GM21619 (cell line): ENCODE measurements around the gene OSBPL9.
"Not testable (repeated sequence)": the region's sequence is repeated elsewhere in the genome, so short reads cannot be mapped to it uniquely, and the experiment has no call there.

Experiments used
- ATAC-seq: cut with Tn5 transposase; IDR thresholded peaks from one replicate; pipeline ENCODE4 v1.9.1; 2021; ENCODE audit not compliant: unreplicated experiment

The OSBPL9 gene

DNA sequence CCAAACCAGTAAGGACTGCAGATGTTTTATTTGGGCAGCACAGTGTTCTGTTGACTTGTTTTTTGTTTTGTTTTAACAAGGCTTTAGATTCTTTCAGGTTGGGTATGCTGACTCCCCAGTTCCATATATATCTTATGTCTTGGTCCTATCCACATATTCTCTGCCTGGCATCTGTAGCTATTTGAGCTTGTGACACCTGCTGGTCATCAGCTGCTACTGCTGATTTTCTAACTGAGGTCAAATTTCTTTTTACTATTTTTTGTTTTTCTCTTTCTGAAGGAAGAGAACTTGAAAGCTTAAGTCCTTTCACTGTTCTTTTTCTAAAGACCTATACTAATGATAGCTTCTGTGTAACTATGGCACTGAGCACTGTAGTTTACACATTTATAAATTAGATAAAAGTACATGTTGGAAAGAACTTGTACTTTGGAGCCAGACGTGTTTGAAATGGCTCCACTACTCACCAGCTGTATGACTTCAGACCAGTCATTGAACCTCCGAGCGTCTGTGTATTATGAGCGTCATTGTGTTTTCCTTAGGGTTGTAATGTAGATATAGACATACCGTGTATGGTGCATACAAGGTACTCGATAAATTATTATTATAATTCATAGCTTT, 152.2 kb downstream of the OSBPL9 start:
- no peak for ATAC-seq

DNA sequence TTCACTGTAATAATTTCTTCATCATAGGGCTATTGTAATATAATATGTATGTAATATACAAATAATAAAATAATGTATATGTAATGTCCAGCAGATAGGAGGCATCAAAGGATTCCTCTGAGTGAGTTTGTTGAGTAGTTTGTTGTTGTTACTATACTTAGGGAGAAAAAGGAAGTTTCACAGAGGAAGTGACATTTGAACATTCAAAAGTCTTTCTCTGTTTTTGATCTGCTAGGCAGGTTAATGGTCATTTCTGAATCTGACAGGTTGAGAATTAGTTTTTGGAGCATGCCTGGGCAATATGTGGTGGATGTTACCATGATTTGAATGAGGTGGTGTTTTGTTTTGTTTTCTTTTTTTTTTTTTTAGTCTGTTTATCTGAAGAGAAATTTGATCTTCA, 159.5 kb downstream of the OSBPL9 start:
- ATAC-seq, result no peak

DNA sequence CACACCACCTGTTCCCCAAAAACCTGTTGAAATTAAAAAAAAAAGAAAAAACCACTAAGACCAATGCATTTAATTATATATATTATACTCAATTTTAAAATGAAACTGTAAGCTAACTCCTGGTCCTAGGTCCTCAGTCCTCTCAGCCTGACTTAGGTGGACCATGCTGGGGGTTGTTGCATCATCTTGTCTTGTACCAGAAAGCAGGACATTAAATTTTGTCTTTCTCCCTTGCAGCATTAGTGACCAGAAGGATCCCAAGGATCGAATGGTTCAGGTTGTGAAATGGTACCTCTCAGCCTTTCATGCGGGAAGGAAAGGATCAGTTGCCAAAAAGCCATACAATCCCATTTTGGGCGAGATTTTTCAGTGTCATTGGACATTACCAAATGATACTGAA, 164.0 kb downstream of the OSBPL9 start:
- no peak for ATAC-seq

DNA sequence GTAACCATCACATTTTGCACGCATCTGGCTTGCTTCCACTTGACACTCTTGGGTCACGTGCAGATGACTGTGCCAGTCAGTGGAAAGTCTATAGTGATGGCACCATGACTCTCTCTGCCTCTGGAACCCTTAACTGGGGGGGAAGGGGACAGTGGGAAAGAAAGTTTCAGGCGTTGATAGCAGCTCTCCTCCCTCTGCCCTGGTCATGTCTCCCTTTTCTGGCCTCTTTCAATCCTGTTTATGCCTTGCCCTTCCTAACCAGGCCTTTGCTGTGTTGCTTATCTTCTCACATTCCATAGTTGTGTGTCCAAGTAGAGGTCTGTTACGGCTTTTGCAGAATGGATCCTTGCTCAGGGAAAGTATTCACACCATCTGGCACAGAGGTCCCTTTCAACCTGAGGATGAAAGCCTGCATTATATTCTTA, 168.1 kb downstream of the OSBPL9 start:
- no peak for ATAC-seq

DNA sequence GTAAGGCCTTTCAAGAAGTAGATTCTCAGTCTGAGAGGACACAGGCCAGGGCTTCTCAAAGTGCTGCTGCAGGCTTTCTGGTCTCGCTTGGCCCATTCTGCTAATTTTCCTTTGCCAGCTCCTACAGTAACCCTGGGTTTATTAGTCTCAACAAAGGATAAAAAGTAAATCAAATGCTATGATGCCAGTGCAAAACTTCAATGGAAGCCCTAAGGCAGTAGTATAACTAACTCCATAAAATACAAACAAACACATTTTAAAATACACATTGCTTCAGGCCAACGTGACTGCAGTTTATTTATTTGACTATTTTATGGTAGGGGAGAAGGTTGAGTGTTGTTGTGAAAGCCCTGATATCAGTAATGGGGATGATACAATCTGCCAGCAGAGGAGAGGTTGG, 172.0 kb downstream of the OSBPL9 start:
- no peak for ATAC-seq

DNA sequence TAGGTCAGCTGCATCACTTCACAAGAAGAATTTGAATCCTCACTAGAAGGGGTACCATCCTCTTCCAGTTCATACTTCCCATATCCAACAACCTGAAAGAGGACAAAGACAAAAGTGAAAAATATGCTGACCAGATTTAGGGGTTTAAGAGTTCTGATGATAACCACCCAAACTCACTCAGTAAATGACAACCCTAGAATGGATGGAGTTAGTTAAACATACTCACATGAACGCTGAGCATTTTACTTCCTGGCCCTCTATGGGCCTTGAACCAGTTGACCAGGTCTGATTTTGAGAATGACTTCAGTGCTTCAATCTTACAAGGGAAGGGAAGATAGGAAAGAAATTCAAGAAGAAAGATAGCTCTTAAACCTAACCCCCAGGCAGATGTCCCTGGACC, 172.4 kb downstream of the OSBPL9 start:
- ATAC-seq, result no peak

DNA sequence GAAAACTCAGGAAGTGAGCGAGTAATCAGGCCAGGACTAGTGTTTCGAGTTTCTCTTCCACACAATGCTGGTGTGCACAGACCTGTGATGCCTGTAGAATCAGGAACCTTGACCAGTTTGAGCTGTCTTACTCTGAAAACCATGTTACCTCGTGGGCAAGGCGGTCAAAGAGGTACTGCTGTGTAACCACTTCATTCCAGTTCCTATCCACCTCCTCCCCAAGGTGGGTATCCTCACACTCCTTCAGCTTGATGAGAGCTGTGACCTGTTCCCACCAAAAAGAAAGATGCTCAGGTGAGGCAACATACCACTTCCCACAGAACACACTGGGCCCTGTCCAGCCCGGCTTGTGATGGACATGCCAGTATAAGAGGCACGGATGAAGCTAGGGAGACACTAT, 173.5 kb downstream of the OSBPL9 start:
- no peak for ATAC-seq

DNA sequence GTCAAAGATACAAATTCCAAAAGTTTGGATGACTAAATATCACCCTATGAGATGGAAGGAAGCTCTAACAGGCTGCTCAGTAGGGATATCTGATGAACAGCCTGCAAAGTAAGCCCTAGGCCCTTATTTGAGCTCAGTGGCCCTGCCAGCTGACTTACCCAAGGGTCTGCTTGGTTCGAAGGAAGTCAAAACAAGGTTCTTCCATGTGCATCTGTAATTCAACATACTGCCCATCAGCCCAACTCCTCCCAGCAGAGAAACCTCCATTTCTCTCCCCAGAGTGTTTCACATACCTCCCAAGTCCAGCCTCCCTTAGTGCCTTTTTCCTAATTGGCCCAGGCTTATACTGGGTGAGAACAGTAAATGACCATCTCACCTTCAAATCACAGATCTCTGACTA, 175.0 kb downstream of the OSBPL9 start:
- ATAC-seq, result no peak

DNA sequence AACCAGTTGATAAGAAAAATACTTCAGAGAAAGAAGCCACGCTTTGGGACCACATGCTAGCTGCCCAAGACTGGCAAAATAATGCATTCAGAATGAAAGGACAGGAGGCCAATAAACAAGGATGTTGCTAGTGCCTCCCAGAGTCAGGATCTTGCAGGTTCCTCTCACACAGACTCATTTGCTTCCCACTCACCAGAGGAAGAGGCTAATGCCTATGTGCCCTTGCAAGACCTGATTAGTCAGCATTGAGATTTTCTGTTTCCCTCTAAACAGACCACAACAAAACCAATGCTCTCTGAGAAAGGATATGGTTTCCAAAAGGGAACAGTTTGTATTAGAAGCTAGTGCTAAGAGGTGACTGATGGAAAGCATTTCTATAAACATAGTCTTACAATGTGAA, 176.0 kb downstream of the OSBPL9 start:
- ATAC-seq, result no peak

DNA sequence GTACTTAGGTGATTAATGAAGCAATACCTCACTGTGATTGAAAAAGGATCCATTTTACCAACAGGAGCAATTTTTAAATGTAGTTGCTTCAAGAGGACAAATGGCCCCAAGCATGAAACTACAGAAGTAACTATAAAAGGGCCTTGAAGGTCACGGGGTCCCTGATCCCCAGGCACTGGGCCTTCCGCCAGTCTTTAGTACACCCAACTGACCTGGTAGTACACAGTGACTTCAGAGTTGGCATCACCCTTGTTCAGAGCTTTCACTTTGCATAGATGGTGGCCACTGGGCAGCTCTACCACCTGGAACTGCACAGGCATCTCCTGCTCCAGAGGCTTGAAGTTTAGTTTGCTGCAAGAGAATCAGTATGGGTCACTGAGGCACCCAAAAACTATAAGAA, 177.4 kb downstream of the OSBPL9 start:
- no peak for ATAC-seq

DNA sequence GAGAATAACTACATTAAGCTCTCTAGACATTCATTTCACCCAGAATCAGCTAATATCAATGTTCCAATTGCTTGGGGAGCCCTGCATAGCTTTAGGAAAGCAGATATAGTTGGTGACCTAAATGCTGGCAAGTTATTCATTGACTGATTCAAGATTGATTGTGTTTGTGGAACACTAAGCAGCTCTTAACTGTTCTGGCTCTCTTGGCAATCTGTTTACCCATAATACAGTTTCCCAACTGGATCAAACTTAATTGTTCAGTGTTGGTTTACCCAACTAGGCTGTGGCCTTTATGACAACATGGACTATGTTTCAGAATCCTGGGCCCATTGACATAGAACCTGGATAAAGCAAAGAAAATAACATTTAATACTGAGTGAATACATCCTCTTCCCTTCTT, 178.0 kb downstream of the OSBPL9 start:
- no peak for ATAC-seq

DNA sequence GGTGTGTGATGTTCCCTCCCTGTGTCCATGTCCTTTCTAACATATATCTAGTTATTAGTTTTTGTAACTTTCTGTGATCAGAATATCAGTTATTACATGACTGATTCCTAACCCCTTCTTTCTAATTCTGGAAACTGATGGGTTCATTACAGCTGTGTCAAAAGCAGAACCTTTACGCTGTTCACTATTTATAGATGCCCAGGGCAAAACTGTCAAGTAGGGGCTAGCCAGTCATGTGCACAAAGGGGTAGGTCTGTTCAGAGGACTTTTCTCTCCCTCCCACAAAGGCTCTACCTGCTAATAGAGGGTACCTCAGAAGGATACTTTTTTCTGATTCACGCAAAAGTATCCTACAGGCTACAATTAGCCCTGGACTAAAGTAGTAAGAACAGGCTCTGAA, 182.5 kb downstream of the OSBPL9 start:
- no peak for ATAC-seq

DNA sequence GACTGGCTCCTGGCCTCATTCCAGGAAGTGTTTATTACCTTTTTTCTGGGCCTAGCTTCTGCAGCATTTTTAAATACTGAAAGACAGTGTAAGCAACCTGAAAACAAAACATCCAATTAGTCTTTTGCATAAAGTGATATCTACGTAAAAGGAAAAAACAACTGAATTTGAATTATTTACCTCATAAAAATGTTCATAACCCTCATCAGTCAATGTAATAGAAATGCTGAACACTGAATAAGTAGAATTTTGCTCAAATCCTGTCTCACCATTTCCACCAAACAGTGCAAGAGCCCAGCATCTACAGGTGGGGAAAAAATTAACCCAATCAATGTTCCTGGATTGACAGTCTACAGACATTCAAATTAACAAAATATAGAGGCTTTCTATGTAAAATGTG, 197.6 kb downstream of the OSBPL9 start:
- no peak for ATAC-seq

DNA sequence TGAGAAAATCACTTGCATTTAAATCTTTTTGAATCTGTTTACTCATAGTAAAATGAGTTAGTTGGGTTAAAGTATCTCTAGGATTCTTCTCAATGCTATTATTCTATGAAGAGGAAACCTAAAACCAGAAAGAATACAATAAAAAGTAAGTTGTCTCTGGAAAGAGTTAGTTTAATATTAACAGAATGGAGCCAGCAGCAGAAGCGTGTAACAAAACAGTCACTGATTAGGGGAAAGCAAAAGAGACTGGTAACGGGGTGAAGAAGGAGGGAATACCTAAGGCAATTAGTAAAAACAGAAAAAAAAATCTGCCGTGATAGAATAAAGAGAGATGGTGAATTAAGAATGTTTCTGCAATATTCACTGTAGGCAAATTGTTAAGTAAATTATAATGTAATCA, 201.6 kb downstream of the OSBPL9 start:
- no peak for ATAC-seq

DNA sequence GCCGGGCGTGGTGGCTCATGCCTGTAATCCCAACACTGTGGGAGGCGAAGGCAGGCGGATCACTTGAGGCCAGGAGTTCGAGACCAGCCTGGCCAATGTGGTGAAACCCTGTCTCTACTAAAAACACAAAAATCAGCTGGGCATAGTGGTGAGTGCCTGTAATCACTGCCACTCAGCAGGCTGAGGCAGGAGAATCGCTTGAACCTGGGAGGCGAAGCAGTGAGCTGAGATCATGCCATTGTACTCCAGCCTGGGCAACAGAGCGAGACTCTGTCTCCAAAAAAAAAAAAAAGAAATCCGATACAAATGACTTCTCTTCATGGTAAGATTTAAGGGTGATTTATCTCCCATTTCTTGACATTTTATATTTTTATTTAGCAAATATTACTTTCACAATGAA, 202.1 kb downstream of the OSBPL9 start:
- ATAC-seq, result not testable (repeated sequence)

DNA sequence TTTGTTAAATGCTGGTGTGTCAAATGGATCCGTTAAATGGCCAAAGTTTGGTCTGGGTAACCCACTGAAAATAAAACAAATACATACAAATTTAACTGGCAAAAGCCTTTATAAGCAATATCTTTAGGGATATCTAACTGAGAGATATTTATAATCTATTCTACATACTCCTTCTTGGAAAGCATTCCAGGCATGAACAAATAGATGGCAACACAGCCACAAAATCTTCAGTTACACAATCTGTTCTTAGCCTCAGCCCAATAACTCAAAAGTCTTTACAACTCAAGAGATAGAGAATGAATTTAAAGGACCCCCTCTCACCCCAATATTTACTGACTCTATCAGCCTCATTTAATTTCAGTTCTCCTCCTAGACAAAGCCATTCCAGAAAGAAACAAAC, 202.9 kb downstream of the OSBPL9 start:
- no peak for ATAC-seq

DNA sequence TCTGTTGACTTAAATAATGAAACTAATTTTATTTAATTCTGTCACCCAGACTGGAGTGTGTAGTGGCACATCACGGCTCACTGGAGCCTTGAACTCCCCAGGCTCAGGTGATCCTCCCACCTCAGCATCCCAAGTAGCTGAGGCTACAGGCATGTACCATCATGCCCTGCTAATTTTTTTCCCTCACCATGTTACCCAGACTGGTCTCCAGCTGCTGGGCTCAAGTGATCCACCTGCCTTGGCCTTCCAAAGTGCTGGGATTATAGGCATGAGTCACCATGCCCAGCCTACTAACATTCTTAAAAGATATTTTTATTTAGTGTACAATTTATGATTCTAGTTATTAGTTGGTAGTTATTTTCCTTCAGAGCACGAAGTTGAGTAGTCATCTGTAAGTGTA, 212.2 kb downstream of the OSBPL9 start:
- ATAC-seq, result no peak

DNA sequence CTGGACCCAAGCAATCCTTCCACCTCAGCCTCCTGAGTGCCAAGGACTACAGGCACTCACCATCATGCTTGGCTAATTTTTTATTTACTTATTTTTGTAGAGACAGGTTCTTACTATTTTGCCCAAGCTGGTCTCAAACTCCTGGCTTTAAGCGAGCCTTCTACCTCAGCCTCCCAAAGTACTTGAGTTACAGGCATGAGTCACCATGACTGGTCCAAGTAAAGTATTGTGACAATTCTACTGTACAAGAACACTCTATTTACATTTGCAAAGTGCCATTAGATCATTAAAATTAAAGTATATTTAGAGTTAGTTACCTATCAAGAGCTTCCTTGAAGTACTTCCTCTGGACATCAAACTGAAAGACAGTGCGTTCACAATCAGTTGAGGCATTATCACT, 216.8 kb downstream of the OSBPL9 start:
- no peak for ATAC-seq

DNA sequence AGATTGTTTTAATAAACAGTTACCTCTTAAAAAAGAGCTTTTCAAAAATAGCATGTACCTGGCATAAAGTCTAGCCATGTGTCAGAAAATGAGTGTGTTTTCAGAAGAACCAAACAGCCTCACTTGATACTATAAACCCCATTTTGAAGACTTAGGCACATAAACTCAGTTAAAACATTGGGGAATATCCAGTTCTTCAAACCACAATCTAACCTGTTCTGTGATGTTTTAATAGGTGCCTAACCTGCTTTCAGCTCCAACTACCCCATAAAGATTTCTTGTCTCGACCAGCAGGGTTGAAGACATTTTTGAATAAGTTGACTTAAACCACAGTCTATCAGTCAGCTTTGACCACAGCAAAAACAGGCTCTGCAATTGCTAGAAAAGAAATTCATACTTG, 220.4 kb downstream of the OSBPL9 start:
- no peak for ATAC-seq
